ENCODE data around the gene RPL4.
"Not testable (repeated sequence)": the region's sequence is repeated elsewhere in the genome, so short reads cannot be mapped to it uniquely, and the experiment has no call there.

The RPL4 gene

GRCh38 chr15:66489179-66489791 lies 15.4 kb downstream of the RPL4 start:
- DNase-seq, result peak; percentile 34

- DNase-seq, result peak; percentile 19
These were observed 16.1 kb downstream of the RPL4 start for GRCh38 chr15:66488525-66488924.

DNA sequence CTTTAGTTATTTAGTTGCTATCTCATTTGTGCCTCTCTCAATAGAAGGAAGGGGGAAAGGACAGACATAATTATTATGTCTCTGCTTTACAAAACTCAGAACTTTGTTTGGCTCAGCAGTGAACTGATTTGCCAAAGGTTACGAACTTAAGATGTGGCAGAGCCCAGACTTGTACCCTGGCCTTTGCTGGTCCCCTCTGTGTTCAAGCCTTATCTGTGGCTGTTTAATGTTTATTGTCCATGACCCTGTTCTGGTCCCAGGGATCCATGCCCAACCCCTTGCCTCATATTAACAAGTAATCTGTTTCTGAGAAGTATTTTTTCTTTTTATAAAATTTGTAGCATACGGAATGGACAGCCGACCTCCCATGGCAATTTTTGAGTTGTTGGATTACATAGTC lies 17.8 kb downstream of the RPL4 start:
- no peak for DNase-seq

- peak; percentile 23 for DNase-seq
These were observed 20.0 kb downstream of the RPL4 start for GRCh38 chr15:66484539-66485112.

DNA sequence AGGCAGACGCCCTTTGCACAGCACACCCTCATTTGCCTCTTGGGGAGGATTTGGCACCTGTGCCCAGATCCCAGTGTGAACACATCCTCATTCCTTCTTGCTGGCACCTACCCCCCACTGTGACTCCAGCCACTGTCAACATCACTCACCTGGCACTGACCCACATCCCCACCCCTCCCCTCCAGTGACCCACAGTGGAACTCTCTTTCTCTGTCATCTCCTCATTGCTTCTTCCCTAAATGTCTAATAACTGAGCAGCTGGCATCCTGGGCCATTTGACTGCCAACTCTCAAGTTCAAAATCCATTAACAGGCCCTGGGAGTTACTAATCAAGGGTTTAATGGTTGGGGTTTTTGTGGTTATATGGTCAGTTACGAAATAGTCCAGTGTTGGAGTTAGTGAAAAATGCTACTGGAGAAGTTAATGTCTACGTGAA lies 21.5 kb downstream of the RPL4 start:
- DNase-seq, result no peak

DNA sequence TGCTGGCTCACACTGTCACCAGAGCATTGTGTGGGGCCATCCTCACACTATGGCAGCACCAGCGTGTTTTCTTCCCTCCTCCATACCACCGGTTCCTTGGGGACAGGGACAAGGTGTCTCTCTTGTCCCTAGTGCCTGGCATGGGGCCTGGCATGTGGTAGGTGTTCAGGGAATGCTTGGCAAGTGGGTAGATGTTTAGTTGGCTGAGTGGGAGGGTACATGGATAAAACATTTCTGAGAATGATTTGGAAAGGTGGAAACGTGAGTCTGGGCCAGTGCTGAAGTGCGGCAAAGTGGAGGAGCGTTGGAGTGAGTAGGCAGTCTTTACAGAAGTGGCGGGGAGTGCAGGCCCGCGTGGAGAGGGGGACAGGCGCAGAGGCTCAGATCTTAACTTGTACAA lies 22.1 kb downstream of the RPL4 start:
- DNase-seq, result no peak

DNA sequence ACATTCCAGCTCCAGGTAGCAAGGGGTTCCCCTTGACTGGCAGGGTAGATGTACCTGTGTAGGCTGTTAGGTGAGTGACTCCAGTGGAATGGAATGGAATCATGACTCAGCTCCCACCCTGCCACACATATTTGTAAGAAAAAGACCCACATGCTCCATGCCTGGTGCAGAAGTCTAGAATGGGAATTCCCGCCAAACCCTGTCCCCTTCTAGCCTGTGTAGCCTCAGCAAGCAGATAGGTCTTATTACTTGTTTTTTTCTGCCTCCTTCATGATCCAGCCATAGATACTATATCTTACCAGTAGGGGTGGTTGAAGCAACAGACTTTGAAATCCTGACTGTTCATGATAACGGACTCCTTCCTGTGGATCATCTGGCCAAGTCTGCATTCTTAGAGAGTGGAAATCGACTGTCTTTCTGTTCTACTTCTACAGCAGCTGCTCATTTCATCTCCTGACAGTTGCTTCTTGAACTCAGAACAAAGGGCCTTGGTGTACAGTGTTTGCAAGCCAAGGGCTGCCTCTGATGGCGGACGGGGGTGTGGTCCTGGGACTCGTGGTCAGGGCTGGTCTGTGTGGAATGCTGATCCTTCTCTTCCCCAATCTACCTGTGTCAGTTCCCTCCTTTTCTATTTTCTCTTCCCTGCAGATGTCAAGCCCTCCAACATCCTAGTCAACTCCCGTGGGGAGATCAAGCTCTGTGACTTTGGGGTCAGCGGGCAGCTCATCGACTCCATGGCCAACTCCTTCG lies 23.4 kb downstream of the RPL4 start:
- peak; percentile 90 for DNase-seq

DNA sequence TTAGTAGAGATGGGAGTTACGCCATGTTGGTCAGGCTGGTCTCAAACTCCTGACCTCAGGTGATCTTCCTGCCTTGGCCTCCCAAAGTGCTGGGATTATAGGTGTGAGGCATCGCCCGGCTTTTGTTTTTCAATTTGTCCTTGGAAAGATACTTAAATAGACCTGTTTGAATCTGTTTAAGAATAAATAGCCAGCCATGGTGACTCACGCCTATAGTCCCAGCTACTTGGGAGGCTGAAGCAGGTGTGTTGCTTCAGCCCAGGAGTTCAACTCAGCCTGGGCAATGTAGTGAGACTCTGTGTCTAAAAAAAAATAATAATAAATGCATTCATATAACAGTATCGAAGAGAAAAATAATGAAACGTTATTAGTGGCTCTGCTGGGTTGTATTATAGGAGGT lies 24.4 kb downstream of the RPL4 start:
- no peak for DNase-seq

- no peak for DNase-seq
These were observed 27.6 kb downstream of the RPL4 start for GRCh38 chr15:66477011-66477410.

GRCh38 chr15:66476535-66476934 lies 28.1 kb downstream of the RPL4 start:
- no peak for DNase-seq

DNA sequence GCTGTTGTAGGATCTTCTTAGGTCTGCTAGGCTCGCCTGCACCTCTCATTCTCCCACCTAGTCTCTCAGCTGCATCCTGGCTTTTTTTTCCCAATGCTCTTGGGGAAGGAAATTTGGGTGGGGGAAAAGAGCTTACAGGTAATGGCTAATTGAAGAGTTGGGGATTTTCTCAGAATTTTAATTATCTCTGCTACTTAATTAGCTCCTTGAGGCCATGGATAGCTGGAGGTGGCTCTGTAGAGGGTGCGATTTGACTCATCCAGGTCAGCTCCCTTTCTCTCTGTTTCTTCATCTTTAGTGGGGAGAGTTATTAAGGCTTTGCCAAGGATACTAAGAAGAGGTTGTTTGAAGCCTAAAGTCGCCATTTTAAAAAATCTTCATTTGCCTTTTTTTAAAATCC lies 29.7 kb downstream of the RPL4 start:
- DNase-seq, result no peak

- DNase-seq, result no peak
These were observed 30.5 kb downstream of the RPL4 start for GRCh38 chr15:66474135-66474534.

GRCh38 chr15:66472176-66472999 lies 32.3 kb downstream of the RPL4 start:
- peak; percentile 98 for DNase-seq

DNA sequence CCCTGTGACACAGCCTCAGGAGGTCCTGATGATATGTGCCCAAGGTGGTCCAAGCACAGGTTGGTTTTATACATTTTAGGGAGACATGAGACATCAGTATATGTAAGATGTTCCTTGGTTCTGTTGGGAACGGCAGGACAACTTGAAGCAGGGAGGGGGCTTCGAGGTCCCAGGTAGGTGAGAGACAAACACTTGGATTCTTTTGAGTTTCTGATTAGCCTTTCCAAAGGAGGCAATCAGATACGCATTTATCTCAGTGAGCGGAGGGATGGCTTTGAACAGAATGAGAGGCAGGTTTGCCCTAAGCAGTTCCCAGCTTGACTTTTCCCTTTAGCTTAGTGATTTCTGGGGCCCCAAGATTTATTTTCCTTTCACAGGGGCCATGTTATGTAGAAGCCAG lies 33.8 kb downstream of the RPL4 start:
- not testable (repeated sequence) for DNase-seq

GRCh38 chr15:66467162-66468040 lies 37.3 kb downstream of the RPL4 start:
- DNase-seq, result not testable (repeated sequence)

DNA sequence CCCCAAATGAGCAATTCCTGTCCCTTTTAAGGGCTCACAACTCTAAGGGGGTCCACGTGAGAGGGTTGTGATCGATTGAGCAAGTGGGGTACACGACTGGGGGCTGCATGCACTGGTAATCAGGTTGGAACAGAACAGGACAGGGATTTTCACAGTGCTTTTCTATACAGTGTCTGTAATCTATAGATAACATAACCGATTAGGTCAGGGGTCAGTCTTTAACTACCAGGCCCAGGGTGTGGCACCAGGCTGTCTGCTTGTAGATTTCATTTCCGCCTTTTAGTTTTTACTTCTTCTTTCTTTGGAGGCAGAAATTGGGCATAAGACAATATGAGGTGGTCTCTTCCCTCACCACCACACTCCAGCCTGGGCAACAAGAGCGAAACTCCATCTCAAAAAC lies 39.4 kb downstream of the RPL4 start:
- not testable (repeated sequence) for DNase-seq

DNA sequence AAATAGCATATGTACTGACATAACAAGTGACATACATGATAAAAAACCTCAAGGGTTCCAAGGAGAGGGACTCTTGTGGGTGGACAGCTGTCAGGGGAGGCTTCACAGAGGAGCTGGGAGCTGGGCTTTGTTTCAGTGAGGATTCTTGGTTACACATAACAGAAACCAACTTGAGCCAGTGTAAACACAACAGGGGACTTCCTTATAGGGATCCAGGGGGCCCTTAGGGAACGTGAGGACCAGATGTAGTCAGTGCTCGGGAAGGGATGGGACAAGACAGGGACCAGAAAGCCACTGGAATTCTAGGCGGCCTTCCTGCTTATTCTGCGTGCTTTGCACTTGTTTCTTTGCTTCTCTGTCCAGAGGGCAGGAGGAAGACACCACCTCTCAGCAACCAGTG lies 42.0 kb downstream of the RPL4 start:
- no peak for DNase-seq

DNA sequence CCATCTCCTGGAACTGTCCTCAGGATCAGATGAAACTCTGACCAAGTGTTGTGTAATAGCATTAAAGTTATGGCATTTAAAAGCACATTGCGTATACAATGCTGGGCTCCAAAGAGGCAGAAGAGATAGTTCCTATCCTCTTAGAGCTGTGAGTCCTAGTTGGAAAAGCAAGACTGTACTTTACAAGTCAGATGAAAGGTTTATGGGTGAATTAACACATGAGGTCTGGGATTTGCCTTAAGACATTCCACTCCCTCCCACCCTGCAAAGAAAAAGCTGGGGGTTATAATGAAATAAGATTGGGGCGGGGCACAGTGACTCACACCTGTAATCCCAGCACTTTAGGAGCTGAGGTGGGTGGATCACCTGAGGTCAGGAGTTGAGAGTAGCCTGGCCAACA lies 42.7 kb downstream of the RPL4 start:
- no peak for DNase-seq

GRCh38 chr15:66461294-66461693 lies 43.4 kb downstream of the RPL4 start:
- DNase-seq, result not testable (repeated sequence)

- peak; percentile 90 for DNase-seq
These were observed 44.6 kb downstream of the RPL4 start for GRCh38 chr15:66459818-66460615.

DNA sequence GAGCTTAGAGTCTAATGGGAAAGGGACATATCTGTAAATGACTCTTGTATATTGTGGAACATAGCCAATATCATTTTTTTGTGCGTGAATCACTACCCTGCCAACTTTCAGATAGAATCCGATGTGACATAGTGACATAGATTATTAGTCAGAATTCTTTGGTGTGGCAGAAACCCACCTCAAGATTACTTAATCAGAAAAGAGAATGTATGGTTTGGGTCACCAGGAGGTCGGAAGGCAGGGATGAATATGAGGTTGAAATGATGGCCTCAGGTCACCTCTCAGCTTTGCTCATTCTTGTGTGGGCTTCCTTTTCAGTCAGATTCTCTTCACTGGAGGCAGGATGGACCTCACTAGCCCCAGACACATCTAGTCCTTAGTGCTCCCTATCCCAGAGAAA lies 48.4 kb downstream of the RPL4 start:
- no peak for DNase-seq

GRCh38 chr15:66454143-66454542 lies 50.5 kb downstream of the RPL4 start:
- no peak for DNase-seq

Measured in islet precursor cell (in vitro differentiated cells).